ENCODE data around the gene CCDC15. TPM values are rescaled to one million over a fixed set of nuclear protein-coding genes. Genes with fewer than 3 reads are reported as not detected.

The CCDC15 gene
- total RNA-seq, 1 donor from 2014 or later: 3.1 TPM

DNA sequence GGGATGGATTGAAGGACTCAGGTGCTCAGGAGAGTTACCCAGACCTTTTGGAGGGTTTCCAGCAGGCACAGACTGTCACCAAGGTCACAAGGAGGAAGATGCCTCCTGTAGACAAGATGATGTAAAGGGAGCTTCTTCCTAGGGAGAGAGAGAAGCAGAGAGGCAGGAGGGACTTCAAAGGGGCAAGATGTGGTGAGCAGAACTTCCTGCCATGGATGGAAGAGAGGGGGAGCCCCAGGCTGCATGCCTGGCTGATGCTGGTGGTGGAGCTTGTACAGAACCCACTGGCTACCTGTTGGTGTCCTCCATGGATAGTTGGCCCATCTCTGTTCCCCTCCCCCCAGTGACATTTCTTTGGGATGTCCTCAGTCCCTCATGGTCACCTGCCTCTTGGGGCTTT is 30.7 kb upstream of the CCDC15 start:
- no peaks in the 10 kb centered on the region for H3K36me3 Mint-ChIP-seq
- H3K27me3 Mint-ChIP-seq (ENCODE audit: low read depth): peaks cover 61% of the 10 kb centered on the region
- H3K27ac Mint-ChIP-seq: no peak overlapping the region
- TF ChIP-seq, protein P1, sequence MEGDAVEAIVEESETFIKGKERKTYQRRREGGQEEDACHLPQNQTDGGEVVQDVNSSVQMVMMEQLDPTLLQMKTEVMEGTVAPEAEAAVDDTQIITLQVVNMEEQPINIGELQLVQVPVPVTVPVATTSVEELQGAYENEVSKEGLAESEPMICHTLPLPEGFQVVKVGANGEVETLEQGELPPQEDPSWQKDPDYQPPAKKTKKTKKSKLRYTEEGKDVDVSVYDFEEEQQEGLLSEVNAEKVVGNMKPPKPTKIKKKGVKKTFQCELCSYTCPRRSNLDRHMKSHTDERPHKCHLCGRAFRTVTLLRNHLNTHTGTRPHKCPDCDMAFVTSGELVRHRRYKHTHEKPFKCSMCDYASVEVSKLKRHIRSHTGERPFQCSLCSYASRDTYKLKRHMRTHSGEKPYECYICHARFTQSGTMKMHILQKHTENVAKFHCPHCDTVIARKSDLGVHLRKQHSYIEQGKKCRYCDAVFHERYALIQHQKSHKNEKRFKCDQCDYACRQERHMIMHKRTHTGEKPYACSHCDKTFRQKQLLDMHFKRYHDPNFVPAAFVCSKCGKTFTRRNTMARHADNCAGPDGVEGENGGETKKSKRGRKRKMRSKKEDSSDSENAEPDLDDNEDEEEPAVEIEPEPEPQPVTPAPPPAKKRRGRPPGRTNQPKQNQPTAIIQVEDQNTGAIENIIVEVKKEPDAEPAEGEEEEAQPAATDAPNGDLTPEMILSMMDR (IDR thresholded peaks at IDR 0.05; ENCODE audit: unreplicated experiment): no peak
- no peak overlapping the region for H3K4me3 Mint-ChIP-seq
- no peaks in the 10 kb centered on the region for H3K4me1 Mint-ChIP-seq
- DNase-seq (ENCODE audit: low spot score in 2 of 2, unreplicated experiment in 2 of 2): no peak
- H3K9me3 Mint-ChIP-seq: no peaks in the 10 kb centered on the region

DNA sequence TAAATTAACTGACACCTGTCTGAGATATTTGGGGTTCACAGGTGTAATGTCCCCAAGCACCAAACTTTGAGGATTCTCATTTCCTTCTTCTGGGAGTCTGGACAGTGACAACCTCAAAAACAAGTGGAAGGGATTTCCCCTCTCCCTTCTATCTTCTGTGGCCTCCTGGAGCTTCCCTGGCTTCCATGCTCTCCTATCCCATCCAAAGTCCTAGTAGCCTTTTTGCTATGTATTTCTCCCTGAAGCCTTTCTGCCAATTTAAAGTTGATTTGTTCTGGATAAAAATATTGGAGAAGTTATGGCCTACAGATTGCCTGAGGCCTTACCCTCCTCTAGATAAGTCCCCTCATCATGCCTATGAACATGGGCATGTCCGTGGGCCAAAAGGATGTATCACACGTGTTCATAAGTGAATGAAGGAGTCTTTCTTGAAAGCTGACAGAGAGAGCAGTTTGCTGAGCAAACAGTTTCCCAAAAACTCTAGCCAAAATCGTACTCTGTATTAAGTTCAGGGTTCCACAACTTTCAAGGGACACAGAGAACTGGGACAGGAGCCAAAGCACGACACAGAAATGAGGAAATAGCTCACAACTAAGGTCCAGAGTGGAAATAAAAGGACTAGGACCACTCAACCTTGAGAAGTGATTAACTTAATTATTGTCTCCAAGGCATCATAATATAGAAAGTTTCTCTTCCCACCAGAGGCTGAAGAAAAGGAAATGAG is 24.9 kb upstream of the CCDC15 start:
- no peak overlapping the region for H3K4me3 Mint-ChIP-seq
- no peaks in the 10 kb centered on the region for H3K9me3 Mint-ChIP-seq
- no peaks in the 10 kb centered on the region for H3K36me3 Mint-ChIP-seq
- peaks cover 48% of the 10 kb centered on the region for H3K27me3 Mint-ChIP-seq (ENCODE audit: low read depth)
- no peaks in the 10 kb centered on the region for H3K4me1 Mint-ChIP-seq
- TF ChIP-seq, protein P1 (IDR thresholded peaks at IDR 0.05; ENCODE audit: unreplicated experiment): no peak
- DNase-seq (ENCODE audit: low spot score in 2 of 2, unreplicated experiment in 2 of 2): no peak
- no peak overlapping the region for H3K27ac Mint-ChIP-seq

DNA sequence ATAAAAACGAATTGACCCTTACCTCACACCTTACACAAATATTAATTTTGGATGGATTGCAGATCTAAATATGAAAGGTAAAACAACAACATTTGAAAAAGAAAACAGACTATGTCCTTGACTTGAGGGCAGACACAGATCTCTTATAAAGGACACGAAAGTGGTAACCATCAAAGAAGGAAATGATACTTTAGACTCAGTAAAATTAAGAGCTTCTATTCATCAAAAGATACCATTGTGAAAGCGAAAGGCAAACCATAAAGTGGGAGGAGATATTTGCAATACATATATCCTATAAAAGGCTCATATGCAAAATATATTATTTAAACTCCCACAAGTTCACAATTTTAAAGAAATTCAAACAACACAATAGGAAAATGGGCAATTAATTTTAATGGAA is 23.2 kb upstream of the CCDC15 start:
- H3K4me3 Mint-ChIP-seq: no peak overlapping the region
- TF ChIP-seq, protein P1 (IDR thresholded peaks at IDR 0.05; ENCODE audit: unreplicated experiment): no peak
- H3K9me3 Mint-ChIP-seq: no peaks in the 10 kb centered on the region
- H3K27me3 Mint-ChIP-seq (ENCODE audit: low read depth): peaks cover 39% of the 10 kb centered on the region
- H3K36me3 Mint-ChIP-seq: no peaks in the 10 kb centered on the region
- H3K4me1 Mint-ChIP-seq: no peaks in the 10 kb centered on the region
- DNase-seq (ENCODE audit: low spot score in 2 of 2, unreplicated experiment in 2 of 2): no peak
- no peak overlapping the region for H3K27ac Mint-ChIP-seq

DNA sequence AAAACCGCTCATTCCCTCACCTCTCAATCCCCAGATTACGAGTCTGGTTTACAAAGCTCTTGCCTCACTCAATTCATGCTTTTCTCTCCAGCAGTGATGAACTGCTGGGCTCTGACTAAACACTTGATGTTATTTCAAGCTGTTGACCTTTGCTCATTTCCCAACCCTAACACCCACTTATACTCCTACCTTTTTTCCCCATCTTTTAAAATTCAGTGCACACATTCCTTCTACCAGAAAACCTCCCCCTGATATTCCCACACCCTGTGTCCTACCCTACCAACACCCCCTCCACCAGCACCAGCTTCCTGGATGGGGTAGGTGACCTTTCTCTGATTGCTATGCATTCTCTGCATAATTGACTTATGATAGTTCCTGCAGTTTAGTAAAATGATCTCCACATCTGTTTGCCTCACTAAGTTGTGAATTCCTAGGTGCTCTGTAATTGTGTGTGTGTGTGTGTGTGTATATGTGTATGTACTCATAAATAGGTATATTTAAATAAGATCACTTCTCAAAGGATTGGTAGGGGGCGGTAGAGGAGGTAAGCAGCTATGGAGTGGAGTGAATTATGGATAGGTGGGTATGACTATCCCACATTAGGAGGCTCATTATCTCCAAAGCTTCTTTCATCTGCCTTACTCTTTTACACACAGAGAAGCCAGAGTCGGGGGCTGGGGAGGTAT is 19.0 kb upstream of the CCDC15 start:
- H3K27ac Mint-ChIP-seq: no peak overlapping the region
- no peak for DNase-seq (ENCODE audit: low spot score in 2 of 2, unreplicated experiment in 2 of 2)
- no peaks in the 10 kb centered on the region for H3K9me3 Mint-ChIP-seq
- no peaks in the 10 kb centered on the region for H3K36me3 Mint-ChIP-seq
- TF ChIP-seq, protein P1 (IDR thresholded peaks at IDR 0.05; ENCODE audit: unreplicated experiment): no peak
- H3K4me3 Mint-ChIP-seq: no peak overlapping the region
- no peaks in the 10 kb centered on the region for H3K4me1 Mint-ChIP-seq
- peaks cover 36% of the 10 kb centered on the region for H3K27me3 Mint-ChIP-seq (ENCODE audit: low read depth)

DNA sequence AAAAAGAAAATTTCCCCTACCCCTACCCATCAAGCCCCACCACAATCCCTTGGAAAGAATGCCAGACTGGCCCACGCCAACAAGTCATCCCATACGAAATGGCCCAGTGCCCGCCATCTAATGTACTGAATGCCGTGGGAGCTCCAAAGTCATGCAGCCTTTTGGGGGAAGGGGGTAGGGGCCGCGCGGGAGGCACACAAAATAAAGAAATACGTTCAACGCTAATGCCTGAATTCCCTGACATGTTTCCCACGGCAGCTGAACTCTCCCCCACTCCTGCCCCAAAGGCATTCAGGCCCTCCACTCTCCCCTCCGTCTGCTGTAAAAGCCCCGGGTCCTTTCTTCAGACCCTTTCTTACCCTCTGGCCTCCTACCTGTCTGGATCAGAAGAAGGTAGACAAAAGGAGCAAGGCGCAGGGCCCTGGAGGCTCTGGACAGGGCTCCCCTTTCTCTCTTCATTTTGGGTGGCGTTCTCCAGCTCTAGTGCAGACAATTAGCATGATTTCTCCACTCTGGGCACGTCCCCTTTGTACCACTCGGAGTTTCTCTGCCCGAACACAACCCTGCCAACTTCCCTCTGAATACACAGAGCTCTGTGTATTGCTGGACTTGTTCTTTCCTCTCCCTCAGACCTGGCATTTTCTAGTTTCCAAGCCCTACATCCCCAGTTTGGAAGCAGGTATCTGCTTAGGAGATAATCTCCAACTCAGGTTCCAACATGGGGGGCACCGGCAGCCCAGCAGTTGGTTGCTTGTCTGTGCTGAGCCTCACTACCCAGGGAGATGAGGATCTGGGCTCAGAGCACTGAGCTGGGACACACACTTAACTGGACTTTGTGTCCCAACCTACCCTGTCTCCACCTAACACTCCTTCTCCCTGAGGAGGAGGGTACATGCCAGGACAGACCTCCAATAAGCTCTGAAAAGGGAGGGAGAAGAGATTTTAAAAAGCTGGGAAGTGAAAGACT is 18.2 kb upstream of the CCDC15 start, which contains the start of gene HEPACAM:
HEPACAM (minus strand) TSS at position 500 of the 967 bp plus-strand sequence; CDS start at position 459, 41 bp downstream.
- H3K9me3 Mint-ChIP-seq: no peaks in the 10 kb centered on the region
- no peak within 1 kb of the TSS for H3K27ac Mint-ChIP-seq

More for the DNA sequence above, 18.2 kb upstream of the CCDC15 start, which contains the start of gene HEPACAM:
- no peak within 1 kb of the TSS for H3K4me3 Mint-ChIP-seq
- TF ChIP-seq, protein P1 (IDR thresholded peaks at IDR 0.05; ENCODE audit: unreplicated experiment): no peak
- no peaks in the 10 kb centered on the region for H3K4me1 Mint-ChIP-seq
- H3K36me3 Mint-ChIP-seq: no peaks in the 10 kb centered on the region
- peaks cover 33% of the 10 kb centered on the region for H3K27me3 Mint-ChIP-seq (ENCODE audit: low read depth)
- DNase-seq (ENCODE audit: low spot score in 2 of 2, unreplicated experiment in 2 of 2): no peak

Data from mesothelial cell of epicardium (in vitro differentiated cells).